ENCODE measurements around the gene WDR64.
"Not testable (repeated sequence)": the region's sequence is repeated elsewhere in the genome, so short reads cannot be mapped to it uniquely, and the experiment has no call there.

Gene WDR64

DNA sequence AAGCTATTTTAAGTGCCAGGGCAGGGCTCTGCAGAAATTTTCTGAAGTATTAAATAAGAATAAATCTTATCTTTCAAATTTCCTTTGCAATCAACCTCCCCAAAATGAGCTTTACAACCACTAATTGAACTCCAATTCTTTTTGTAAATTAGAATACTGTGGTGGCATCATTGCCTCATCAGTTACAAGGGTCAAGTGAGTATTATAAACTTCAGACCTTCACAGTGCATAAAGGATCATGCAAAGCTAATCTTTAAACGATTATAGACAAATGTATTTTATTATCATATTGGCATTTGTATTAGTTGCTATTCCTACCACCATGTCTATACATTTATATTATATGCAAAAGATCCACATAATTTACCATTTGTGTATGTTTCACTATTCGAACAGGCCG lies 19.1 kb upstream of the WDR64 start:
- no peak for DNase-seq

DNA sequence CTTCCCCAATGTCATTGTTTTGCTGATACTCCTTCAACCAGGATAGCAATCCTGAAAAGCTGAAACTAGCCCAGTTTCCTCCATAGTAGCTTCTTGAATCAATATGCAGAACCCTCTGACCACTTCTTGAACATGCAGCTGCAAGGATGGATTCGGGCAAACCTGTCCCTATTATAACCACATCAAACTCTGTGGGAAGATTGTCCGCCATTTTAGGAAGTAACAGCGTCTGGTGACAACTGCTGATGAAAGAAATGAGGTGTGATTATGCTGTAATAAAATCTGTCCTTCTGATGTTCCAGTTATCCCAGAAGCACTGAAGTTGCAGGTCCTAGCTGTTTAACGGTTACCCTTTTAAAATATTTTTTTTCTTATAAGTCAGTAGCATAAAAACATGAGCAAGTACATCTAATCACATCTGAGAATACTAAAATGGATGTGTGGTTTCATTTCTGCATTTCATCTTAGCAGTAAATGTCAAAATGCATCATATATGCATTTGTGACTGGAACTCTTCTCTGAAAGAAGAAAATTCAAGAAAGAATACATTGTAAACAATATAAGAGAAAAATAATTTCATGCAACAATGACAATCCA lies 16.4 kb upstream of the WDR64 start:
- DNase-seq, result no peak

DNA sequence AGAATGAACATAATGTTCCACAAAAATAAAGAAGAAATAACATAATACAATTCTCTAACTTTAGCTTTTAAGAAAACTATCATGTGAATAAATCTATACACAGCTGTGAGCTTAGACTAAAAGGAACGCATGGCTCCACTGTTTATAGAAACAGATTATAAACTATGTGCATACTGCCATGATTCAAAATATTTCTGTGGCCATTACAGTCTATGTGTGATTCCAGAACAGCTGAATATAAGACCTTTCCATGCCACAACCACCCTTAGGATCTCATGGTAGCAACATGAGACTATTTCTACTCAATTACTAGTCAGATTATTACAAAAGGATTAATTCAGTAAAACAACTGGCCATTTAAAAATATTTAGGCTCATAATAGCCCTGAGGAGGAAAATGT lies 15.8 kb upstream of the WDR64 start:
- no peak for DNase-seq

DNA sequence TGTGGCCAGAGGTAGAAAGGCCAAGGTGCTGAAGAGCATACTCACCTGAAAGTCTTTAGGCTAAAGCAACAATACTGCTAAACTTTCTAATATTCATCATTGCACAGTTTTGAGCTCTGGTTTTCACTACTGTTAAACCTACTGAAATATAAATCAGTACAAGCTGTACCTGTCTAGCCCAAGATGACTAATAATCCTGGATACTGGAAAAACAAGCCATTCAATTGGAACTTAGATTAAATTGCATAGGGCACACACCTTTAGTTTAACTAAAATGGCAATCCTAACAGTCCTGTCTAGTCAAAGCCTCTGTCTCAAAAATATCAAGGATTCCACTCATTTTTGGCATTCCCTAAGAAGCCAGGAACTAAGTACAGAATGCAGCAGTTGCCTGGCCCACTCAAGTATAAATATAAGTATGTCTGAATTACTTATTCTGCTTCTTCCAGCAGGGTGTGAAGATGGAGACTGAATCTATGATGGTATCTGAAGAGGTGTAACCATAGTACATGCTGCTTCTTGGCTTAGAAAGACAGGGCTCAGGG lies 15.0 kb upstream of the WDR64 start:
- DNase-seq, result no peak

DNA sequence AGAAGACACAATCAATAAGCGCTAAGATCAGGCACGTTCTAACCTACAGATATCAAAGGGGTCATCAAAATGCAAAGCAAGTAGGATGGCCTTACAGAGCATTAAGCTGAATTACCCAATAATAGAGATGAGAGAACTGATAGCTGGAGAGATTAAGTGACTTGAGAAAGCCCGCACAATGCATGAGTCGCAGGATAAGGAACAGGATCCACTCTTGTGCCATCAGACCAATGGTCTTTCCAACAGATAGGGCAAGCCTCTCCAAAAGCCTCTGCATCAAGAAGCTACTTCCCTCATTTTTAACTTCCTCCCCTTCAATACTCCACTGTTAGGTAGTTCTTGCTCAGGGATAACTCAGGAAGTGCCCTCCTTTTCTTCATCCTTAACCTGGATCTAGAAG lies 14.5 kb upstream of the WDR64 start:
- DNase-seq, result no peak

DNA sequence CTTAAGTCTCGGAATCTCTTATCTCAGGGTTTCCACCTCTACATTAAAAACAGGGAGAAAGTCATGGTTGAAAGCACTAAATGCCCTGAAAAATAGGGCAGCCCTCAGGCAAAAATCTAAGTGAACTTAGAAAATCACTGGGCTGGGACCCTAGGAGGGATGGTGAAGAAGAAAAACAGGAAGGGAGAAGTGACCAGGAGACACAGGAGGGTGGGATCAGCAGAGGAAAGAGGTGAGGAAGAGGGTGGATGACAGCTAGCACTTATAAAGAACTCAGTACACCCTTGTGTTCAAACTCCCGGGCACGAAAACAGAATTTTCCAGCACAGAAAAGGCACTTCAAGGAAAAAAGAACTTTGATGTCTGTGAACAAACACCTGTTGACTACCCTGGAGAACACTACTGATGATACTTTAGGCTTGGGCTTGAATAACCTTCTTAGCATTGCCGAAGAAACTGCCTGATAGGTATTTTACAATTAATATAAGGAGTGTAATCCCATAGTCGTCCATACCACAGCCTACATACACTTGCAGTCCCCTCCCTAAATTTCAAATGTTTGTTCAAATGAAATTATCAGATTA lies 13.9 kb upstream of the WDR64 start:
- no peak for DNase-seq

DNA sequence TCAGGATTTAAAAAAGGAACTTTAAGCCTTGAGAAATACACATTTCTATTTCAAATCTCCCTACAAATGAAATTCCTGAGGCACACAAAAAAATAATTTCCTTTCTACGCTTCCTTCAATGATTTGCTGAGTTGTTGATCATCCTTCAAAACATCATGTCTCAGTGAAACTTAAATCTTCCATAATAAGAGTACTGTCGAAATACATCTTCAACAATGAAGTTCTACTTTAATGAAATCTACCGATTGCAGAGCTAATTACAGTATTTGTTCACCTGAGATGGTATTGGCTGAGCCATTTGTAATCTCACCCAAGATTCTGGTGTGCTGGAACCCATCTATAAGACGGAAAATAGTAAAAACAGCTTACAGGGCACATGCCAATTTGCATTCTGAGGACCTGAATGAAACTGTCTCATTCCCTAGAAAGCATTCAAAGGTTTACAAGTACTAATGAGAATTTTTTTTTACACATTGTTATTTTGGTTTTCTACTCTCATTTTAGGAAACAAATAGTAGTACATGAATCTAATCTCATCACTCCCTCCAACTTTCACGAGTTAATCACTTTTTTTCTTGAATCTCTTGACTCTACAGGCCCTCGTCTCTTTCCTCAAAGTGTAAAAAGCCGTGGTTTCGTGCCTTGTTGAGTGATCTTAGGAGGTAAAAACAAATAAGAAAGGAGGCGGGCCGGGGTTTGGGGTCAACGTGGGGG lies 13.0 kb upstream of the WDR64 start:
- no peak for DNase-seq

DNA sequence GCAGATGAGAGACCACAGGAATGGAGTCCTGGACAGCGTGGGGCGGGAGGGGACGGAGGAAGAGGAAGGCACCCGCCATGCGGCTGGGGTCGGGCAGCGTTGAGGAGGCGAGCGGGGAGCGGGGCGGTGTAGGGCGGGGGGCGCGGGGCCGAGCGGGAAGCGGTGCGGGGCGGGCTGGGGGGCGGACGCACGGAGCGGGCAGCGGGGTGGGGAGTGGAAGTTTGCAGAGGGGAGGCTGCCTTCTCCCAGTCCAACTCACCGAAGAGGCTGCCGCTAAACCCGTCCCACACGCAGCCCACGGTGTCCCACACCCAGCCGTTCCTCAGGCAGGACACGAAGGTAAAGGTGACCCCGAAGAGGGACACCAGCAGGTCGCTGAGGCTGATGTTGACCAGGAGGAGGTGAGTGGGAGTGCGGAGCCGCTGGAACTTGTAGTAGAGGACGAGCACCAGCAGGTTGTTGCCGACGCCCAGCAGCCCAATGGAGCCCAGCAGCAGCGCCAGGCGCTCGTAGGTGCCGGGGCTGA lies 12.4 kb upstream of the WDR64 start:
- no peak for DNase-seq

DNA sequence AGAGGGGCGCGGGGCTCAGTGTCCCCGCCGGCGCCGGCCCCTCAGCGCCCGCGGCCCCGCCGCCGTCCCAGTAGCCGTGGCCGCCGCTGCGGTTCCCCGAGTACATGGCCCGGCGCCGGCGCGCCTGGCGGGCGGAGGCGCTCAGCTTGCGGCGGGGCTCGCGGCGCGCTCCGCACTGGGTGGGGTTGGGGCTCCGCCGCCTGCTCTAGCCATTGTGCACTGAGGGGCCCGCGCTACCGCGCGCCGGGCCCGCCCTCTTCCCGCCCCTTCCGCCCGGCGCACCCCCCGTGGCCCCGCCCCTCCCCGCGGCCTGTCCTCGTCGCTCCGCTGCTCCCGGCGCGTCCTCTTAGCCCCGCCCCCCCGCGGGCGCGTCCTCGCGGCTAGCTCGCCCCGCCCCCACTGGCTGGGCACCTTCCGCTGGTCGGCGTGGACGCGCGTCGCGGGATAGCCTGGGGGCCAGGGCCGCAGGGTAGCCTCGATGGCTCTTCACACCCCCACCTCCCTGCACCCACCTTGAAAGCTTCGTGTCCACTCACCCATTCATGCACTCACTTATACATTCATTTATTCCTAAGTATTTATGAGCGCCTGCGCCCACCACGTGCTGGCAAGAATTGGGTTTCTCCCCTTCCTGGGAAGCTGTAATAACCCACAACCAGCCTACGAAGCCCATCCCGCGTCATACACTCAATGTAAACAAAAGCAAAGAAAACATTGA lies 11.8 kb upstream of the WDR64 start, which contains the start of the genes CHML and OPN3:
CHML (minus strand) TSS at position 221 of the 718 bp plus-strand sequence. CDS start 4,603 bp downstream, outside the sequence.
OPN3 (minus strand) TSS at position 221 of the 718 bp plus-strand sequence; CDS start at position 106, 115 bp downstream.
- peak; percentile 96 for DNase-seq

DNA sequence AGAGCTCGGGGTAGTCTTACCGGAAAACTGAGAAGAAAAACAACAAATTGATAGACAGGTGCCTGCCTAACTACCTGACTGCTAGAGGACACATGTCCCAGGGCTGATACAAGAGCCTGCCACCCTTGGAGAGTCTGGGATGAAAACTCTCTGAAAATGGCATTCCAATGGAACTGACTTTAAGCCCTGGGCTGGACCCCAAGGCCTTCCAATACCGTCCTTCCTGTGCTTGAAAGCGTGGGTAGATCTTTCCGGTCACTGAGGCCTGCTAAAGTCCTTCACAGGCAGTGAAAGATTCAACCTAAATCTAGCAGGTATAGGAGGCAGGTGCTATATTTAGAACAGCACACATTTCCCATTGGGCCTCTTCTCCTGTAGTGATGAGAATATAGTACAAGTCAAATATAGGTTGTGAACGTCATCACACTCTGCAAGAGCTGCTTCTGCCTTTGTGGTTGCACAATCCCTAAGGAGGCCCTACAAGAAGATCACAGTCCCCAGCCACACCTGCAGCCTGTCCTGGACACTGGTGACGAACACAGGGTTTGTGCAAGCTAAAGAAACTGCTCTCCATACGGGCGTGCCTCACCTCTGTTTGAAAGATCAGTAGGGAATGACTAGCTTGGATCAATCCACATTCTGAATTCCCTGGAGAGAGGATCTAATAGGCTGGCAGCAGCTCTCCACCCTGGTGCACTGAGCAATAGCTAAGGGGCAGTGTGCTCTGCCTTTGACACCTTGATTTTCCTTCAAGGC lies 11.0 kb upstream of the WDR64 start:
- peak; percentile 62 for DNase-seq

DNA sequence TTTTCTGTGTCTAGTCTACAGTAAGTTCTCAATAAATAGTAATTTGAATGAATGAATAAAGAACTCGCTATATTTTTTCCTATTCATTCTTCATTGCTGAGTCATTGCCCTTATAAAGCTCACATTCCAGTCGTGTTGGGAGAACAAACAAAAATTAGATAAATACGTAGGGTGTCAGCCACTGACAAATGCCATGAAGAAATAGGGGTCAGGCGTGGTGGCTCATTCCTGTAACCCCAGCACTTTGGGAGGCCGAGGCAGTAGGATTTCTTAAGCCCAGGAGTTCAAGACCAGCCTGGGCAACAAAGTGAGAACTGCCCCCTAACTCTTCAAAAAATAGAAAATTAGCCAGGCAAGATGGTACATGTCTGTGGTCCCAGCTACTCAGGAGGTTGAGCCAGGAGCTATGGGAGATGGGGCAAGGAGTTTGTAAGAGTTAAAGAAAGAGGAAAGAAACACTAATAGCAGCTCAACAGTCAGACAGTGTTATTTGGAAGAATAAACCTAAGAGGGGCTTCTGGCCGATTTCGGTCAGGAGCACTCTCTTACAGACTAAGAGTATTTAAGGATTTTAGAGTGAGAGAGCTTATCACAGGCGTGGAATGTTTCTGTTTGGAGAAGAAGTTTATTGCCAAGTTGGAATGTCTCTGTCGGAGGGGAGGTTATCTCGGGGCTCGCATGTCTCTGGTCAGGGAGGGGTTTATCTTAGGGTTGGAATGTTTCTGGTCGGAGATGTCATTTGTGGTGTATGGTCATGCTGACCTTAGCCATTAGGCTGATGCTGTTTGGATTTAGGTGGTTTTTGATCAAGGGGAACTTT lies 10.1 kb upstream of the WDR64 start:
- no peak for DNase-seq

DNA sequence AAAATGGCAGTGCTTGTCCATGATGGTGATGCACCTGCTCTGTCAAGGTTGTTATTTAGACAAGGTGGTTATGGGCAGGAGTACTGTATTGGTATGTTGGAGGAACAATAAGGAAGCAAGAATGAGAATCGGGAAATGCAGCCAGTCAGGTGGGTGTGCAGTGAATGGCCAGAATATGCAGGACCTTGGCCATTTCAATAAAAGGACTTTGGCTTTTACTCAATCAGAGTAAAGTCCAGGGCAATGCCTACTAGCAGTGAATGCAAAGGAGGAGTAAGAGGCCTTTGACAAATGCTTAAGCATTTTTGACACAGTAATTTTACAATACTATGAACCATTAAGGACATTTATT lies 9.5 kb upstream of the WDR64 start:
- no peak for DNase-seq

DNA sequence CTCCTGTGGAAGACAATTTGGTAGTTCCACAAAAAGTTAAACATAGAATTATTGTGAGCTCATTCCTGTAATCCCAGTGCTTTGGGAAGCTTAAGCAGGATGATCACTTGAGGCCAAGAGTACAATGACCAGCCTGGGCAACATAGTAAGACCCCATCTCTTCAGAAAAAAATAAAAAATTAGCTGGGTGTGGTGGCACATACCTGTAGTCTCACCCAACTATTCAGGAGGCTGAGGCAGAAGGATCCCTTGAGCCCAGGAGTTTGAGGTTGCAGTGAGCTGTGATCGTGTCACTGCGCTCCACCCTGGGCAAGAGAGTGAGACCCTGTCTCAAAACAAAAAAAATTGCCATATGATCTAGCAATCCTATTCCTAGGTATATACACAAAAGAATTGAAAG lies 7.8 kb upstream of the WDR64 start:
- DNase-seq, result no peak

DNA sequence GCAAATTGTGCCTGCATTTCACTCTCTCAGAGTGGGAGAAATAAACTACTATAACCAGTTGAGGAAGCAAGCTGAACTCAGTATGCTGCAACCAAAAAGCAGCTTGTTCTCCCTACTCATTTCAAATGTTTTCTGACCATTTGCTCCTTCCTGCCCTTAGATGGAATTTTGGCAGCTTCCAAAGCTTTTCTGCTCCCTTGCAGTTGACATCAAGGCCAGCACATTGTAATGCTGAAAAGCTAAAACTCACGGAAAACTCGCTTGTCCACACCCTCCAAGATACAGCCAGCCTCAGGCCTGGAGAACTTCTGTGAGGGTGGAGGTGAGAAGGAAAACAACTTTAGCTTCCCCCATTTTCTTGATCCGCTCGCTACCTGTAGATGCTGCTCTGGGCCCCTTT lies 6.9 kb upstream of the WDR64 start:
- DNase-seq, result no peak

DNA sequence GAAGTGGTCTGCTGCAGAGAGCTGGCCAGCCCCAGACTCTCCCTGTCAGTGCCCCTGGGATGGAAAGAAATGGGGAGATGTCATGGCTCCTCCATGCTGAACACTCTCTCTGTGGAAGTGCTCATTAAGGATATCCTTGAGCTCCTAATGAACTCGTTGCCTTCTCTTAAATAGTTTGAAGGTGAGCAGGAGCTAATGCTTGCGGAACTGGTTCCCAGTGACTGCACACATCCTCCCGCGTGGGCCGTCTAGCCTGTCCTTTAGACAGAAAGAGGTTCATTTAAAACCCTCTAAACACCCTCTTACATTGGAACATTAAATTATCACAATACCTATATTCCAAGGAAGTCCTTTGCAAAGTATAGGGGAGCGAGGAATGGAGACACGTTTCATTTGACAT lies 5.9 kb upstream of the WDR64 start:
- DNase-seq, result no peak

DNA sequence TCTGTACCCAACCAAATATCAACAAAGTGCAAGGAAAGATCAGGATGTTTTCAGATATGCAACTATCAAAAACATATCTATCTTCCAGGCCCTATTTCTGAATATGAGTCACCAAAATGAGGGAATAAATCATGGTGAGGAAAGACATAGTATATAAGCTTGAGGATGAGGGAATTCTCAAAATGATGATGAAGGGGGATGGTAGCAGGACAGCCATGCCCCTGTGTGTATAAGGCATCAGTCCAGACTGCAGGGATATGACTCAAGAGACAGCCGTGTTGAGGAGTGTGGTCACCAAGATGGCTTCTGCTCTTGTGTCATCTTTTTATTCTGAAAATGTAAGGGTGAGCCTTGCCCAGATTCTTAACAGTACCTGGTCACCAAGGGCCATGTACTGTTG lies 4.4 kb upstream of the WDR64 start:
- no peak for DNase-seq

DNA sequence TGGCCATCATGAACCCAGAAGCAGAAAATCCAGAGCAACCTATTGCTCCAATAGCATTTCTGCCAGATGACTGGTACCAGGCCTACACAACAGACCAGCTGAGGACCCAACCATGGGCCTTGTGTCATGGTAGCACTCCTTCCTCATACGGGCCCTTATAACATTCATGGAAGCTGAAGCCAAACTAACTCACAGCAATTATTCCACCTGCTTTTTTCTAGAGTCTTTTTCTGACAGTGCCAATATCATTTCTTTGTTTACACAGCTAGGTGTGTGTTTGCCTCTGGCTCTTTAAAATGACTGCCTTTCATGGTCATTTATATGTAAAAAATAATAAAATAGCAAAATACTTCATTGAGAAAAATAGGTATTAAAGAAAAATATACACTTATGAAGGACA lies 3.9 kb upstream of the WDR64 start:
- DNase-seq, result no peak

DNA sequence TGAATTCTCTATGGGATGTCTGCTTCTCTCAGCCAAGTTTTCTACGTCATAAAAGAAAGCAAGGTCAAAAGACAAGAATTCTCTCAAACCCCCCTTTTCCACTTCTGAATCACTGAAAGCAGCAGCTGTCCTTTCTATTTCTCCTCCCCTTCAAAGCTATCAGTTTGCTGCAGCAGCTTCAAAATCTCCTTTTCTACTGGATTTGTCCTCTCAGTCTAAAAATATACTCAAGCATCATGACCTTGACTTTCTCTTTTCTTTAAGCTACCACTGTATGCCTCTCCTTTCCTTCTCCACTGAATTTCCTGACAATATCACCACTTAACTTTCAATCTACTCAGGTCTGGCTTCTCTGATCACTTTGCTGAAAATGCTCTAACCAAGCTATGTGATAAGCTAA lies 1.9 kb downstream of the WDR64 start:
- DNase-seq, result no peak

DNA sequence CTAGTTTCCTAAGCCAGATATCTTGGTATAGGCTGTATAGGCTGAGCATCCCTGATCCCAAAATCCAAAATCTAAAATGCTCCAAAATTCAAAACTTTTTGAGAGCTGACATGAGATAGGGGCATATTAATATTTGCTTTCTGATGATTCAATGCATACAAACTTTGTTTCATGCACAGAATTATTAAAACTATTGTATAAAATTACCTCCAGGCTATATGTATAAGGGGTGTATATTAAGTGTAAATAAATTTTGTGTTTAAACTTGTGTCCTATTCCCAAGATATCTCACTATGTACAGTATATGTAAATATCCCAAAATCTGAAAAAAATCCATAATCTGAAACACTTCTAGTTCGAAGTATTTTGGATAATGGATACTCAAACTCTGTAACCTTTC lies 2.6 kb downstream of the WDR64 start:
- DNase-seq, result no peak

DNA sequence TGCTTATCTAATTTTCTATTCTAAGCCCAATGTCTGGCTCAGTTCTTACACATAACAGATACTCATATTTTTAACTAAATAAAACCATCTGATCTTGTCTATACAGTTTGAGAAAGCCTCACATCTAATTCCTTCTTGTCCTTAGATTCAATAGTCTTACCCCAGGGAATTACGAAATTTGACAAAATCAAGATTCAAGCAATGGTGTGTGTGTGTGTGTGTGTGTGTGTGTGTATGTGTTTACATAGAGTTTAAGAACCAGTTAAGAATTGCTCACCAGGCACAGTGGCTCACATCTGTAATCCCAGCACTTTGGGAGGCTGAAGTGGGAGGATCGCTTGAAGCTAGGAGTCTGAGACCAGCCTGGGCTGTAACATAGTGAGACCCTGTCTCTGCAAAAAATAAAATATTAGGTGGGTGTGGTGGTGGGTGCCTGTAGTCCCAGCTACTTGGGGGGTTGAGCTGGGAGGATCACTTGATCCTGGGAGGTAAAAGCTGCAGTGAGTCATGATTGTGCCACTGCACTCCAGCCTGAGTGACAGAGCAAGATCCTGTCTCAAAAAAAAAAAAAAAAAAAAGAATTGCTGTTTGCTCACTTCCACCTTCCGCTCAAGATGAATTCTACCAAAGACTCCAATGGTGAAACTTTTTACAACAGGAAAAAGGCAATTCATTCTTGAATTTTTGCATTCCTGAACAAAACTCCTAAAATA lies 6.2 kb downstream of the WDR64 start:
- no peak for DNase-seq

DNA sequence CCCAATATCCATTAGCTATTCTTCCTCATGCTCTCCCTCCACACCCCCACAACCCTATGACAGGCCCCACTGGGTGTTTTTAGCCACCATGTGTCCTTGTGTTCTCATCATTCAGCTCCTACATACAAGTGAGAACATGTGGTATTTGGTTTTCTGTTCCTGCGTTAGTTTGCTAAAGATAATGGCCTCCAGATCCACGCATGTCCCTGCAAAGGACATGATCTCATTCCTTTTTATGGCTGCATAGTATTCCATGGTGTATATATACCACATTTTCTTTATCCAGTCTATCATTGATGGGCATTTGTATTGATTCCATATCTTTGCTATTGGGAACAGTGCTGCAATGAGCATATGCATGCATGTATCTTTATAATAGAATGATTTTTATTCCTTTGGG lies 6.9 kb downstream of the WDR64 start:
- DNase-seq, result not testable (repeated sequence)

Measured in activated effector memory CD4-positive, alpha-beta T cell treated with anti-CD3 and anti-CD28 coated beads, Interleukin-2, amount 50 U/mL, for 16 hours (primary cell).